ENCODE measurements around the gene OAS2.

OAS2 gene

DNA sequence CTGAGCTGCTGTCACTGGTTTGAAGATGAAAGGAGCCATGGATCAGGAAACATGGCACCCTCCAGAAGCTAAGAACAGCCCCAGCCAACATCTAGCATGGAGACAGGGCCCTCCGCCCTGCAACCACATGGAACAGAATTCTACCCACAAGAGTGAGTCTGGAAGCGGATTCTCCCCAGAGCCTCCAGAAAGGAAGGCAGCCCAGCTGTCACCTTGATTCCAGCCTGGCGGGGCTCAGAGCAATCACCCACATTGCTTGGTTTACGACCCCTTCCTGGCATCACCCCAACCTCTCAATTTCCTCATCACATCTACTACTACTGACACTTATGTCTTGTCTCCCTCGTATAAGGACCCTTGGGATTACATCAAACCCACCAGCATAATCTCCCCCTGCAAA, 38.5 kb downstream of the OAS2 start:
- DNase-seq (ENCODE audit: low read depth, low spot score), result no peak

DNA sequence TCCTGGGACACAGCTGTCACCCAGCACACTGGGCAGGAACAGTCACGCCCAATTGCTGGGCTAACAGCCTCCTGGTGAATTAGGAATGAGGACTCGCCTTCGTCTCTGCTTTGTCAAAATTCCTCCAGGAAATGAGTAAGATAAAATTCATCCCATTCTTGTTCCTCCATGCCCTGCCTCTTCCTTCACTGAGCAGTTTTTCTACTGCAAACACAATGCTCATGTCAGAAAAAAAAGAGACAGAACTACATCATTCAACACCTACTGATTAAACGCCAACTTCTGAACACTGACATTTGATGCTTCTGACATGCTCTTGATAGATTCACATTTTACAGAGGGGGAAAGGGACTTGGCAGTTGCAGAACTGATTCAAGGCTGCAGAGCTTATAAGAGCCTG, 40.7 kb downstream of the OAS2 start:
- DNase-seq (ENCODE audit: low read depth, low spot score), result no peak

DNA sequence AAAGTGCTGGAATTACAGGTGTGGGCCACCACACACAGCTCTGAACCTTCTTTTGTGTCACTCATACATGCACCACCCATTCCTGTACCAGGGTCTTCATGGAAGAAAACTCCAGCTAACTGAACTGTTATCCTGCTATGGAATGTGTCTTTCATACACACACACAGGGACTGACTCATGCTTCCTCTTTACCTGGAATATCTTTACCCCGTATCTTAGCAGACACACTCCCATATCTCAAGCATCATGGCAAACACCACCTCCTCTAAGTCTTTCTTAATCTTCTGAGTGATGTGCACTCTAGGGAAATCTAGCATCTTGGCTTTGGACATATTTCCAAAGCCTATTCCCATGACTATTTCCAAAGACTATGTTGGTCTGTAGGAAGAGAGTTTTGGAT, 43.2 kb downstream of the OAS2 start:
- DNase-seq (ENCODE audit: low read depth, low spot score), result no peak

DNA sequence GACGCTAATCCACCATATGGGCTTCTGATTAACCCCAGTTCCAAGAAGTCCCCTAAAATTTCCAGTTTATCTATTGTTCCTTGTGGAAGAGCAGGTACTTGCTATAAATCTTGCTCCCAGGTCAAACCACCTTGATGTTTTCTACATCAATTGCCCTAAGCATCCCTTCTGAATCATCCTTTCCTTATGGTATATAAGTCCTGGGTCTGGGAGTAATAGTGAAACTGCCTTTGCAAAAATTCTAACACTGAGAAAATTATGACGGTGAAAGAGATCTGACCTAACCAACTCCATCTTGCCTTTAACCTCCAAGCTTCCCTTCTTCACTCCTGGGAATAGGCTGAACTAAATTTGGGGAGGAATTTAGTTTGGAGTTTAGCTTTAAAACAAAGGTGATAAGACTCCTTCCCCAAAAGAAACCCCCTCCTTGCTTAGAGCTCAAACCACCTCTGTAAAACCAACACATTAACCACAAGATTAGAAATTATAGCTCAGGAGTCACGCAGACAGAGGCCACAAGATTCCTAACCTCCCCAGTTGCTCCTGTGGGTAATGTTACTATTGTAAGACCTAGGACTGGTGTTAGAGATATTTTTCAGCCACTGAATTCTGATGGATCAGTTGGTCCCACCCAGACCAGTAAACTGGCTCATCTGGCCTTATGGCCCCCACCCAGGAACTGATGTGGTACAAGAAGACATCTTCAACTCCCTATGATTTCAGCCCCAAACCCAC, 44.4 kb downstream of the OAS2 start:
- no peak for DNase-seq (ENCODE audit: low read depth, low spot score)

DNA sequence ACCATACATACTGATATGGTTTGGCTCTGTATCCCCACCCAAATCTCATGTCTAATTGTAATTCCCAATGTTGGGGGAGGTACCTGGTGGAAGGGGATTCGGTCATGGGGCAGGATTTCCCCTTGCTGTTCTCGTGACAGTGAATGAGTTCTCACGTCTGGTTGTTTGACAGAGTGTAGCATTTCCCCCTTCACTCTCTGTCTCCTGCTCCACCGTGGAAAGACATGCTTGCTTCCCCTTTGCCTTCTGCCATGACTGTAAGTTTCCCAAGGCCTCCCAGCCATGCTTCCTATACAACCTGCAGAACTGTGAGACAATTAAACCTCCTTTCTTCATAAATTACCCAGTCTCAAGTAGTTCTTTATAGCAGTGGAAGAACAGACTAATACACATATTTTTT, 49.4 kb downstream of the OAS2 start:
- DNase-seq (ENCODE audit: low read depth, low spot score), result no peak

DNA sequence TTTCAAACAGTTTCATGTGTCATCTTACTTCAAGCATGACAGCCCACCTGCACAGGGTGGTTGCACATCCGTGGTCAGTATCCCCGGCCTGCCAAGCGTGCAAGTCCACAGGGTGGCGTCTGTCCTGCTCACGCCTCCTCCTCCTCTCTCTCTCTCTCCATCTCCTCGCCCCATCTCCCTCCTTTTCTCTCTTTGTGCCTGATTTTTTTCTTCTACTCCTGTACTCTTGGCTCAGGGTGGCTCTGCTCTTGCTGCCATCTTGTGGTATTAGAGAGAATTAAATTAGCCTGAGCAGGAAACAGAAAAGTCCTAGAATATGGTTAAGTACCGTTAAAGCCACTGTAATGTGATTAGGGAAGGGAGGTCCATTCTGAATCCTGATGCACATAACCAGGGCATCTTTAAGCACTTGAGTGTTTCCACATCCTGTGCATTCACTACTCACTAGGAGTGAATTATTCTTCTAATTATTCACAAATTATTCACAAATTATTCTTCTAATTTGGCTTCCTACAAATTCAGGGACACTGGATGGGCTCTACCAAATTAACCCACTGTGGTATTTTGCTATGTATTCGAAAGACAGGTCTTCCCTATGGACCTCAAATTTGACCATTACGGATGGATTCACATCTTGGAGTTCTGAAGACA, 52.7 kb downstream of the OAS2 start:
- DNase-seq (ENCODE audit: low read depth, low spot score), result no peak

DNA sequence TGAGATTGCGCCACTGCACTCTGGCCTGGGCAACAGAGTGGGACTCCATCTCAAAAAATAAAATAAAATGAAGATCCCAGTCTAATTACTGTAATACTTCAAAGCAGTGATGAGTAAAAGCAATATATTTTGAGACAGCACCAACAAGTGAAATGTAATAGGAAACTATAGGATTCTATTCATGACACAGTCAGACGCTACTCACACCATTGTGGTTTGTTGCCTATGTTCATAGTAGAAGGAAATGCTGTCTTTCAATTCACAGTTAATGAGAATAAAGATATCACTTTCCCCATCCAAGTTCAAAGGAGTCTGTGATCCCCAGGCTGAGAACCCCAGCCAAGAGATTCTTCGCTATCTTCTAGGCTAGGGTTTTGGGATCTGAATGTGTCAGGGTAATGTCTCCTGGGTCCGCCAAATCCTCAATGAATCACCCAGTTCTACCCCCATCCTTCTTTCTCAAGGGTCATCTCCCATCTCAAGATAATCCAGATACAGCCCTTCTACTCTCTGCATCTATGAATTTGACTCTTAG, 61.7 kb downstream of the OAS2 start:
- no peak for DNase-seq (ENCODE audit: low read depth, low spot score)

DNA sequence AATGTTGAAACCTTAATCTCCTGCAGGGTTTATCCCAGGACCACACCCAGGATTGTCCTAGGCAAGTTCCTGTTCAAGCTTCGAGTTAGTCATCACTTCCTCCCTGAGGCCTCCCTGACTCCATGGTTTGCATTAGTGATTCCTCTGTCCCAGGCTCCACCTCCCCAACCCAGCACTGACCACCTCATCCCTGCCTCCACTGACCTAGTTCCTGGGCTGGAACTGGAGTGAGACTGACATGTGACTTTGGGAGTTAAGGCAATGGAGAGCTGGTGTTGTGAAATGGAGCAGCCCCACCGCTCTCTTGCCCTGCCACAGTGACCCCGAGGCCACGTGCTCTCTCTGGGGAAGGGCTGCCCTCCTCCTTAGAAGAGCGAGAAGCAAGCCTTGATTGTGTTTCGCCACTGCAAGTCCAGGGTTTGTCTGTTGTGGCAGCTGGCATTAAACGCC, 62.4 kb downstream of the OAS2 start:
- no peak for DNase-seq (ENCODE audit: low read depth, low spot score)

DNA sequence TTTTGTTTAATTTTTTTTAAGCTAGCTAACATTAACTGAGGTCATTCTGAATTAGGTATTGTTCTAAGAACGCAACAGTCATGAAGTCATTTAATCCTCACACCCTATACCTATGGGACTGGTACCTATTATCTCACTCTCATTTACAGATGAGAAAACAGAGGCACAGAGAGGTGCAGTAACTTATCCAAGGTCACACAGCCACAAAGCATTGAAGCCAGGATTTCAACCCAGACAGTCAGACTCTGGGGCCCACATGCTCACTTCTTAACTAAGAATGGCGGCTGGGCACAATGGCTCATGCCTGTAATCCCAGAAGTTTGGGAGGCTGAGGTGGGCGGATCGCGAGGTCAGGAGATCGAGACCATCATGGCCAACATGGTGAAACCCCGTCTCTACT, 63.2 kb downstream of the OAS2 start:
- no peak for DNase-seq (ENCODE audit: low read depth, low spot score)

DNA sequence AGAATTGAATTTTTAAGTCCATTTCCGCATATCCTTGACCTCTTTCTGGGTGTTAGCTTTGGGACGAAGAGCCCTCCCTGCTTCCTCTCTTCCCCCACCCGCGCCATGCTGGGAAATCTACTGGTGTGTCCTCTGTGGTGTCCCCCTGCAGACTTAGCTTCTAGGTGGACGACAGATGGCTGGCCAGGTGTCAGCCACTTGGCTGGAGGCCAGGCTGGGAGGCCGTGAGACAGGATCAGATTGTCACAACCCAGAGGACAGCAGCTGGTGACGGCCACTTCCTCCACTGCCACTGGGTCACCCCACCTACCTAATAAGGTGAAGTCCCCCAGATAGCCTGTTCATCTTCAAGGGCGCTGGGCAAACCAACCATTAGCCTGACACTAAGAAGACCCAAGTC, 64.9 kb downstream of the OAS2 start:
- DNase-seq (ENCODE audit: low read depth, low spot score), result no peak

DNA sequence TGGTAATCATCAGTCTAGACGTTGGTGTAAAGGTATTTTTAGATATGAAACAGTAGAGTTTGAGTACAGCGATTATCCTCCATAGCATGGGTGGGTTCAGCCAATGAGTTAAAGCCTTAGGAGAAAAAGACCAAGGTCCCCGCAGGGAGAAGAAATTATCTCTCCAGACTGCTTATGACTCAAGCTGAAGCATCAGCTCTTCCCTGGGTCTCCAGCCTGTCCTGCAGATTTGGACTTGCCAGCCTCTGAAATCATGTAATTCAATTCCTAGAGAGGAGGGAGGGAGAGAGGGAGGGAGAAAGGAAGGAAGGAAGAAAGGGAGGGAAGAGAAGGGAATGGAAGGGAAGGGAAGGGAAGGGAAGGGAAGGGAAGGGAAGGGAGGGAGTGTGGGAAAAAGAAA, 66.2 kb downstream of the OAS2 start:
- no peak for DNase-seq (ENCODE audit: low read depth, low spot score)

DNA sequence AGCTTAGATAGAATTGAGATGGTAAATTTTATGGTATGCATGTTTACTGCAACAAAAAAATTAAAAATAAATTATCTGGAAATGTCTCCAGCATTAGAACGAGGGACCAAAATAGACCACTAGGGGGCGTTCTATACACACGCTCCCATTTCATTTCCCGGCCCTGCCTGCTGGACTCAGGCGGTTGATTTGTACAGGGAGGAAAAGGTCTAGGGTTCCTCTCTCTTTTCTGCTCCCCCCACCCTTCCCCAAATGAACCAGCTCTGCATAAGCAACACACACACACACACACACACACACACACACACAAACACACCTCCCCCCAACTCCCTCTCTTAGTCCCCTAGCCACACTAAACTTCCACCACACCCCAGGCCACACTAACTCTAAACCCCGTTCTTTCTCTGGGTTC, 70.4 kb downstream of the OAS2 start:
- DNase-seq (ENCODE audit: low read depth, low spot score), result no peak

DNA sequence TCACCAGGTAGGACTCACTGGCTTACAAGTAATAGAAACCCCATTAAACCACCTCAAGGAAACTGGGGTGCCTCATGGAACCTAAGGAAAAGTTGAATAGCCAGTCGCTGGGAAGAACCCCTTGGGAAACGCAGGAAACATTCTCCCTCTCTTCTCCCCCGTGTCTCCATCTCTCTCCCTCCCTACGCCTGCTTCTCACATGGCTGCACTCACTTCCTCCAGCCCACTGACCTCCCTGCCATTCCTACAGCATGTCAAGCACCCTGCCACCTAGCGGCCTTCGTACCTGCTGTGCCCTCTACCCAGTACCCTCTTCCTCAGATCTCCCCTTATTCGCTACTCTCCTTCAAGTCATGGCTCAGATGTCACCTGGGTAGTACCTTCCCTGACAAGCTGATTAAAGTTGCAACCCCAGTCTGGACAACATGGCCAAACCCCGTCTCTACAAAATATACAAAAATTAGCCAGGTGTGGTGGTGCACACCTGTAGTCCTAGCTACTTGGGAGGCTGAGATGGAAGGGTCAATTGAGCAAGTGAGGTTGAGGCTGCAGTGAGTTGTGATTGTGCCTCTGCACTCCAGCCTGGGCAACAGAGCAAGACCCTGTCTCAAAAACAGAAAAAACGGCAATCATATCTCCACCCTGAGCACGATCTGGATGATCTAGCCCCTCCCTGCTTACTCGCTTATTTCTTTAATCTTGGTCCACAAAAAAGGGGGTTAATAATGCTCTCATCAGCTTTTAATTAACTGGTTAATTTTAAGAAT, 71.8 kb downstream of the OAS2 start:
- DNase-seq (ENCODE audit: low read depth, low spot score), result no peak

DNA sequence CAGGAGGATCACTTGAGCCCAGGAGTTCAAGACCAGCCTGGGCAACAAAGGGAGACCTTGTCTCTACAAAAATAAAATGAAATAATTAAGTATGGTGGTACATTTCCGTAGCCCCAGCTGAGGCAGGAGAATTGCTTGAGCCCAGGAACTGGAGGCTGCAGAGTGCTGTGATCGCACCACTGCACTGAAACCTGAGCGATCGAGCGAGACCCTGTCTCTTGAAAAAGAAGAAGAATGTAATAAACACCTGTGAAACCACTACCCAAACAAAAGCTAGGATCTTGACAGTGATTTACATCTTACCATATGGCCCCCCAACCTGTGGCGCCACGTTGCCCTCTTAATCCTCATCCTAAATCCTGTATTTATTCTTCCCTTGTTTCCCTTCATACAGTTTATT, 72.5 kb downstream of the OAS2 start:
- no peak for DNase-seq (ENCODE audit: low read depth, low spot score)

DNA sequence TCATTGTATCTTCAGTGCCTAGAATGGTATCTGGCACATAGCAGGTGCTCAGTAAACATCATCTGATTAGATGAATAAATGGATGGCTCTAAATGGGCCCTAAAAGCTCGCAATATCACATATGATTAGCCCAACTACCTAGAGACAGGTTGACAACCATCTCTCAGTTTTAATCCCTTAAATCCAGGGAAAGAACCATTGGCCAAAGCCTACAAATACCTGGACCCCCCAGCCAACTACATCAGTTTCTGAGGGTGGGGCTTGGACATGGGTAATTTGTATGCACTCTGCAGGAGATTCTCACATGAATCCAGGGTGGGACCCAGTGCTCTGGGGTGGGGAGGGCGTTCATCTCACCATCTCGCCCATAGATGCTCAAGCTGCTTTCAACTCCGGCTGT, 73.4 kb downstream of the OAS2 start:
- no peak for DNase-seq (ENCODE audit: low read depth, low spot score)

DNA sequence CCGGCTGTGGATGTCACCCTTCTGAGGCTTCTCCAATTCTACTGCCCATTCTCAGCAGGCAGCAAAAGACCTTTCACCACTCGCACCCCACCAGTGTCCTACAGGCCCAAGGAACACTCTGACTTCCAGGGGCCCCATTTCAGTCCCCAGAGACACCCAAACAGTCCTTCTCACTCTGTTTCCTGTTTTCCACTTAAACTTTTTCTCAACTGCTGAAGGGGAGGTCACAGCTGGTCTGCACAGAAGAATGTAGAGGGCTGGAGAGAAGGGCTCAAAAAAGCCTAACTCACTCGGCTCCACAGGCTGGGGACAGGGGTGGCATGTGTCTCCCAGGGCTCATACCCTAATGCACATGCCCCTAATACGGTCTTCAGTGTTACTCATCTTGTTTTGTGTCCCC, 74.0 kb downstream of the OAS2 start:
- no peak for DNase-seq (ENCODE audit: low read depth, low spot score)

DNA sequence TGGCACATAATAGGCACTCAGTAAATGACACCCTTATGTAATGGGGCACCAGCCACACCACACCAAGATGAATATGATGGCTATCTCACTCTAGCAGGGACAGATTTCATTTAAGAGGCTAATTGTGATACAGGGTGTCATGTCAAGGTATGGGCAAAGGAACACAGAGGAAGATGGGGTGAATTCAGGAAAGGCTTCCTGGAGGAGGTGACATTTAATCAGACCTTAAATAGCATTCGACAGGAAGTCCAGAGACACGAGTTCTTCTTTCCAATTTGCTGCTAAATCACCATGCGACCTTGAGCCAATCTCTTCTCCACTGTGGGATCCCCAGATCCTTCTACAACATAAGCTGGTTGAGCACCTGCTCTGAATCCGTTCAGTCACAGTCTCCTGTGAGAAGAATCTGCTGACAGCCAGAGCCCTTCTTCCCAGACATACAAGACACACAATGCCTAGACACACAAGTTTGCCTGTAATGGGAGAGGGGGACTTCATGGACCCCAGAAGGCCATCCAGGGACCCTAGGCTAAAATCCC, 76.7 kb downstream of the OAS2 start:
- no peak for DNase-seq (ENCODE audit: low read depth, low spot score)

DNA sequence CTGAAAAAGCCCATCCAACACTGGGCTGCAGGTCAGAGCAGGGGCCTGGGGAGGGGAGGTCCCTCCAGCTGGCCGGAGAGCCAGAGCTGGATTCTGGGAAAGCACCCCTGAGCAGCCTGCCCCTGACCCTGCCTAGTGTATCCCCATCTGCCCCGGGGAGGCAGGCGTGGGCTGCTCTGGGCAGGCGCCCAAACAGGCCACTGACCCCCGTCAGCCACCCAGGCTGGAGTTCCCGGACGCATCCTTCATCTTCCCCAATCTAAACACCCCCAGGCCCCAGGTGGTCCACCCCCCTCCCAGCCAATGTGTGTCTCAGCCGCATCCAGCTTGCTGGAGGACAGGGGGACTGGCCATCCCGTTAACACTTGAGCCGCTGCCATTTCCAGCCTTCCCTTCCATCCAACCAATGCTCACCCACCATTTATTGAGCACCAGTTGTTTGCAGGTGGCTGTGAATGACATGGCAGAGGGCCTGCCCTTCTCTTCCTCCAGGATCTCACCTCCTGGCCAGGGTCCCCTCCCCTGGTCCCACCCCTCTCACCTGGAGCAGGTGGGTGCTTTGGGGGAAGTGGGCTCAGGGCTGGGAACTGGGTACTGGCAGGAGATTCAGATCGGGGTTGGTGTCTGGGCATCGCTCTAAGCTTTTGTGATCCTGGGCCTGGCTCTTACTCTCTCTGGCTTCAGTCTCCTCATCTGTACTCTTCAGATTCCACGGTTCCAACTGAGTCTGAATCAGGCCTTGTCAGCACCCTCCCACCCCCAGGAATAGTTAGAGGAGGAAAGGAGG, 77.5 kb downstream of the OAS2 start:
- DNase-seq (ENCODE audit: low read depth, low spot score), result no peak

DNA sequence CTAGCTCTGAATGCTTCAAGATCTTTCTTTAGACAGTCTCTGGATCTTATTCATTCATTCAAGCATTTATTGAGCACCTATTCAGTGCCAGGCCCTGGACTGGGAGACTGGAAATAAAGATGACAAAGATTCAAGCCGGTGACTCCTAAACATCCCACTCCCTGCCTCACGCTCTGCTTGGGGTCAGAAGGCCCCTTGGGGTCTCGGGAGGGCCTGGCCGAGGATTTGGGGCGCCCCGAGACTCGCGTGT, 78.0 kb downstream of the OAS2 start:
- DNase-seq (ENCODE audit: low read depth, low spot score), result no peak

DNA sequence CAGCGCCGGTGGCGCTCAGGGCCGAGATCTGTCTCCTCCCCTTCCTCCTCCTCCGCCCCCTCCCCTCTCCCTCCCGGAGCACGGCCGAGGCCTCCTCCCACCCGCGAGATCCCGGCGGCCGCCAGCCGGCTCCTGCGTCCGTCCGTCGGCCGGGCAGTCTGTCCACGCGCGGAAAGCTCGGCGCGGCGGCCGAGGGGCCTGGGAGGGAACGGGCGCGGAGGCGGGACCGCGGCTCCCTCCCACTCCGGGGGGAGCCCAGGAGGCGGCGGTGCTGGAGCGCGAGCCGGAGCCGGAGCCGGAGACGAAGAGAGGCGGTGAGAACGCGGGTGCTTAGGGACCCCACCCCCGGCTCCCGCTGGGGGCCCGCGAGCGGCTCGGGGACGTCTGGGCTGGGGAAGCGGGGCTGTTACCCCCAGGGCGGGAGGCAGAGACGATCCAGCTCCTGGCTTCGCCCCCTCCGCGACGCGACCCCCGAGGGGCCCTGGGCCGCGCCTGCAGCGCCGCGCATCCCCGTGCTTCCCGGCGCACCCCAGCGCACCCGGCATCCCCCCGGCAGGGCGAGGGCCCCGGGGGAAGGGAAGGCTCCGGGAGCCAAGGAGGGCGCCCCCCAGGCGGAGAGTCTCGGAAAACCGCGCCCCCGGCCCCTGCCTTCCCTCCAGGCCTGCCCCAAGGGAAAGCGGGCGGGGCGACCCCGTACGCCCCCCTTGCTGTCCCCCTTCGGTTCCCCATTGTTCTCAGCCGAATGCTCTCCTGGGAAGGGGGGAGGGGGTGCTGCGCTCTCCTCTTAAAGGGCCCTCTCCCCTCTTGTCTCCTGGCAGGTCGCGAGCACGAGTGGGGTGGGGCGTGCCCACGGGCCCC, 78.5 kb downstream of the OAS2 start, which contains the start of gene DTX1:
TSS of gene DTX1 (plus strand) at position 100 of the 858 bp plus-strand sequence. CDS start 1,463 bp downstream, outside the sequence.
- no peak for DNase-seq (ENCODE audit: low read depth, low spot score)

Measured in brain pericyte (primary cell).